ENCODE results near the gene NUTM1. TPM values are rescaled to one million over a fixed set of nuclear protein-coding genes. Genes with fewer than 3 reads are reported as not detected.
A peak's percentile ranks its signal among the peaks of the same experiment; 100 is the strongest.
"Not testable (repeated sequence)": the region's sequence is repeated elsewhere in the genome, so short reads cannot be mapped to it uniquely, and the experiment has no call there.

NUTM1 gene
- total RNA-seq, 1 donor from 2014 or later, result not detected

GRCh38 chr15:34339946-34340345 is 3.2 kb upstream of the NUTM1 start:
- TF ChIP-seq, protein P1, sequence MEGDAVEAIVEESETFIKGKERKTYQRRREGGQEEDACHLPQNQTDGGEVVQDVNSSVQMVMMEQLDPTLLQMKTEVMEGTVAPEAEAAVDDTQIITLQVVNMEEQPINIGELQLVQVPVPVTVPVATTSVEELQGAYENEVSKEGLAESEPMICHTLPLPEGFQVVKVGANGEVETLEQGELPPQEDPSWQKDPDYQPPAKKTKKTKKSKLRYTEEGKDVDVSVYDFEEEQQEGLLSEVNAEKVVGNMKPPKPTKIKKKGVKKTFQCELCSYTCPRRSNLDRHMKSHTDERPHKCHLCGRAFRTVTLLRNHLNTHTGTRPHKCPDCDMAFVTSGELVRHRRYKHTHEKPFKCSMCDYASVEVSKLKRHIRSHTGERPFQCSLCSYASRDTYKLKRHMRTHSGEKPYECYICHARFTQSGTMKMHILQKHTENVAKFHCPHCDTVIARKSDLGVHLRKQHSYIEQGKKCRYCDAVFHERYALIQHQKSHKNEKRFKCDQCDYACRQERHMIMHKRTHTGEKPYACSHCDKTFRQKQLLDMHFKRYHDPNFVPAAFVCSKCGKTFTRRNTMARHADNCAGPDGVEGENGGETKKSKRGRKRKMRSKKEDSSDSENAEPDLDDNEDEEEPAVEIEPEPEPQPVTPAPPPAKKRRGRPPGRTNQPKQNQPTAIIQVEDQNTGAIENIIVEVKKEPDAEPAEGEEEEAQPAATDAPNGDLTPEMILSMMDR (IDR thresholded peaks at IDR 0.05; ENCODE audit: unreplicated experiment), result no peak
- Mint-ChIP-seq H3K9me3 (no peaks in the 10 kb centered on the region), H3K27ac (peak overlapping the region; percentile 48), H3K36me3 (peaks cover 10% of the 10 kb centered on the region), H3K4me1 (peaks cover 33% of the 10 kb centered on the region), H3K27me3 (ENCODE audit: low read depth) (no peaks in the 10 kb centered on the region), H3K4me3 (peak overlapping the region; percentile 34)
- DNase-seq (ENCODE audit: low spot score in 2 of 2, unreplicated experiment in 2 of 2), result no peak

- Mint-ChIP-seq H3K27me3 (ENCODE audit: low read depth) (no peaks in the 10 kb centered on the region), H3K9me3 (no peaks in the 10 kb centered on the region), H3K36me3 (peaks cover 10% of the 10 kb centered on the region), H3K27ac (peak overlapping the region; percentile 85), H3K4me1 (peaks cover 23% of the 10 kb centered on the region), H3K4me3 (peak overlapping the region; percentile 55)
- no peak for DNase-seq (ENCODE audit: low spot score in 2 of 2, unreplicated experiment in 2 of 2)
- TF ChIP-seq, protein P1 (IDR thresholded peaks at IDR 0.05; ENCODE audit: unreplicated experiment), result no peak
Observed at GRCh38 chr15:34341381-34342212, 1.5 kb upstream of the NUTM1 start.

GRCh38 chr15:34342213-34342736 is 840 bp upstream of the NUTM1 start:
- peak in 1 of 2 experiments; percentile 43 for DNase-seq (ENCODE audit: low spot score in 2 of 2, unreplicated experiment in 2 of 2)
- Mint-ChIP-seq H3K36me3 (peaks cover 10% of the 10 kb centered on the region), H3K4me1 (peaks cover 18% of the 10 kb centered on the region)
- H3K9me3 Mint-ChIP-seq; H3K27me3 Mint-ChIP-seq (ENCODE audit: low read depth); H3K27ac Mint-ChIP-seq; H3K4me3 Mint-ChIP-seq: not testable (repeated sequence)

DNA sequence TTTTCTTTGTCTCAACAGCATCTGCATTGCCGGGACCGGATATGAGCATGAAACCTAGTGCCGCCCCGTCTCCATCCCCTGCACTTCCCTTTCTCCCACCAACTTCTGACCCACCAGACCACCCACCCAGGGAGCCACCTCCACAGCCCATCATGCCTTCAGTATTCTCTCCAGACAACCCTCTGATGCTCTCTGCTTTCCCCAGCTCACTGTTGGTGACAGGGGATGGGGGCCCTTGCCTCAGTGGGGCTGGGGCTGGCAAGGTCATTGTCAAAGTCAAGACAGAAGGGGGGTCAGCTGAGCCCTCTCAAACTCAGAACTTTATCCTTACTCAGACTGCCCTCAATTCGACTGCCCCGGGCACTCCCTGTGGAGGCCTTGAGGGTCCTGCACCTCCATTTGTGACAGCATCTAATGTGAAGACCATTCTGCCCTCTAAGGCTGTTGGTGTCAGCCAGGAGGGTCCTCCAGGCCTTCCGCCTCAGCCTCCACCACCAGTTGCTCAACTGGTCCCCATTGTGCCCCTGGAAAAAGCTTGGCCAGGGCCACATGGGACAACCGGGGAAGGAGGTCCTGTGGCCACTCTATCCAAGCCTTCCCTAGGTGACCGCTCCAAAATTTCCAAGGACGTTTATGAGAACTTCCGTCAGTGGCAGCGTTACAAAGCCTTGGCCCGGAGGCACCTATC is 5.0 kb downstream of the NUTM1 start:
- no peaks in the 10 kb centered on the region for H3K27me3 Mint-ChIP-seq (ENCODE audit: low read depth)
- H3K36me3 Mint-ChIP-seq, result no peaks in the 10 kb centered on the region
- TF ChIP-seq, protein P1 (IDR thresholded peaks at IDR 0.05; ENCODE audit: unreplicated experiment), result no peak
- H3K27ac Mint-ChIP-seq, result no peak overlapping the region
- no peaks in the 10 kb centered on the region for H3K9me3 Mint-ChIP-seq
- no peaks in the 10 kb centered on the region for H3K4me1 Mint-ChIP-seq
- H3K4me3 Mint-ChIP-seq, result no peak overlapping the region
- no peak for DNase-seq (ENCODE audit: low spot score in 2 of 2, unreplicated experiment in 2 of 2)

- Mint-ChIP-seq H3K4me1 (peaks cover 4% of the 10 kb centered on the region), H3K9me3 (no peaks in the 10 kb centered on the region), H3K36me3 (no peaks in the 10 kb centered on the region), H3K27ac (no peak overlapping the region), H3K4me3 (no peak overlapping the region), H3K27me3 (ENCODE audit: low read depth) (no peaks in the 10 kb centered on the region)
- TF ChIP-seq, protein P1 (IDR thresholded peaks at IDR 0.05; ENCODE audit: unreplicated experiment), result no peak
- no peak for DNase-seq (ENCODE audit: low spot score in 2 of 2, unreplicated experiment in 2 of 2)
Observed at GRCh38 chr15:34348735-34349300, 5.7 kb downstream of the NUTM1 start.

All from mesothelial cell of epicardium (in vitro differentiated cells).